ENCODE measurements around the gene POR. TPM values are rescaled to one million over a fixed set of nuclear protein-coding genes. Genes with fewer than 3 reads are reported as not detected.

The POR gene
- polyA plus RNA-seq, 1 donor from 2014 or later, result 61.2 TPM

DNA sequence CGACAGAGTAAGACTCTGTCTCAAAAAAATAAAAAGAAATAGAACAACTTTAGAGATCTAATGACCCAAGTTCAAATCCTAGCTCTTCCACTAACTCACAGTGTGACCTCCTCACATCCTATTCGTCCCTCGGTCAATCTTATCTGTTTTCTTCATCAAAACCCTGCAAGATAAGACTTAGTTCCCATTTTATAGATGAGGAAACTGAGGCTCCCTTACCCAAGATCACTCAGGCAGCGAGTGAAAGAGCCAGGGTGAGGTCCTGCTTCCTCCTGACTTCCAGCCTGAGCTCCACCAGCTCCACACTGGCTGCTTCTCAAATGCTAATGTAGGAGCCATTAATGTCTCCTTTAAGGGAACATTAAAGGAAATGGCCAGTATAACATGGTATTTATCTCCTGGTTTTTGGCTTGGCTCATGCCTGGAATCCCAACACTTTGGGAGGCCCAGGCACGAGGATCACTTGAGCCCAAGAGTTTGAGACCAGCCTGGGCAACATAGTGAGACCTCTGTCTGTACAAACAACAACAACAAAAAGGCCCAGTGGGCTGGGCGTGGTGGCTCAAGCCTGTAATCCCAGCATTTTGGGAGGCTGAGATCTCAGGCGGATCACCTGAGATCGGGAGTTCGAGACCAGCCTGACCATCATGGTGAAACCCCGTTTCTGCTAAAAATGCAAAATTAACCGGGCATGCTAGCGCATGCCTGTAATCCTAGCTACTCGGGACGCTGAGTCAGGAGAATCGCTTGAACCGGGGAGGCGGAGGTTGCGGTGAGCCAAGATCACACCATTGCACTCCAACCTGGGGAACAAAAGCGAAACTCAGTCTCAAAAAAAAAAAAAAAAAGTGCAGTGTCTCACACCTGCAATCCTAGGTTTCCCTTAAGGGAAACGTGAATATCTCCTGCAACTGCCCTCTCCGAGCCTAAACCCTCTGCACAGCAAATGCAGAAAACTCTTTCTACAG is 39.6 kb upstream of the POR start:
- Histone ChIP-seq H3K36me3 (ENCODE audit: insufficient read depth, low read length) (no peaks in the 10 kb centered on the region), H3K27me3 (ENCODE audit: insufficient read depth, low read depth, low read length) (no peaks in the 10 kb centered on the region), H2AFZ (ENCODE audit: low read depth, low read length) (no peak overlapping the region)

DNA sequence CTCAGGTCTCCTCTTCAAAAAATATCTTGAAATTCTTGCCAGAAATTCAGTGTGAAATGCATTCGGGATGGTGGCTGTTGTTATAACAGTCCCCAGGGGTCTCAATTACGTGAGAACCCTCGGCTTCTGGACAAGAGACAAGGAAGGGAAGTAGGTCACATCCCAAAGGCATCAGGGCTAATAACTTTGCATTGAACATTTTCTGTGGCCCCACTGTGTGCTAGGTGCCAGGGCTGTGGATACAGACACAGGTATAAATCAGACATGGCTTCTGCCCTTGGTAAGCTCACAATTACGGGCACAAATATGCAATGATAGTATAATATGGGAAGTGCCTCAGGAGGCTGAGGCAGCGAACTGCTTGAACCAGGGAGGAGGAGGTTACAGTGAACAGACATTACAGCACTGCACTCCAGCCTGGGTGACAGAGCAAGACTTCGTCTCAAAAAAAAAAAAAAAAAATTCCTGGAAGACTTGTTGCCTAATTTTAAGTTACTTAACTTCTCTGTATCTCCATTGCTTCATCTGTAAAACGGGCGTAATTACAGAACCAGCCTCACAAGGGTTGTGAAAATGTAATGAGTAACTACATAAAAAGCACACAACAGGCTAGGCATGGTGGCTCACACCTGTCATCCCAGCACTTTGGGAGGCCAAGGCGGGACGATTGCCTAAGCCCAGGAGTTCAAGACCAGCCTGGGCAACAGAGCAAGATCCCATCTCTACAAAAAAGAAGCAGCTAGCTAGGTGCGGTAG is 38.7 kb upstream of the POR start:
- H3K27ac ChIP-seq (ENCODE audit: low read length), result no peak overlapping the region
- no peak overlapping the region for H2AFZ ChIP-seq (ENCODE audit: low read depth, low read length)
- no peaks in the 10 kb centered on the region for H3K27me3 ChIP-seq (ENCODE audit: insufficient read depth, low read depth, low read length)
- no peaks in the 10 kb centered on the region for H3K9me2 ChIP-seq (ENCODE audit: insufficient read depth, low read length)
- no peaks in the 10 kb centered on the region for H3K36me3 ChIP-seq (ENCODE audit: insufficient read depth, low read length)
- H4K20me1 ChIP-seq (ENCODE audit: insufficient read depth), result no peaks in the 10 kb centered on the region
- H3K4me2 ChIP-seq (ENCODE audit: low read length), result no peak overlapping the region
- H3K4me3 ChIP-seq (ENCODE audit: low read length), result no peak overlapping the region
- H3K79me2 ChIP-seq (replicated peaks; ENCODE audit: insufficient read depth, low read length), result peaks cover 22% of the 10 kb centered on the region
- H3F3A ChIP-seq (ENCODE audit: insufficient read depth, low read length, poor library complexity, severe bottlenecking), result no peaks in the 10 kb centered on the region
- no peaks in the 10 kb centered on the region for H3K9me3 ChIP-seq (ENCODE audit: low read length)
- no peak overlapping the region for H3K9ac ChIP-seq (ENCODE audit: low read length)
- TF ChIP-seq RAD21 (conservative IDR thresholded peaks at IDR 0.05), result no peak
- no peak for TF ChIP-seq TAF1 (IDR thresholded peaks at IDR 0.05; ENCODE audit: low read depth)
- TF ChIP-seq, protein P1, sequence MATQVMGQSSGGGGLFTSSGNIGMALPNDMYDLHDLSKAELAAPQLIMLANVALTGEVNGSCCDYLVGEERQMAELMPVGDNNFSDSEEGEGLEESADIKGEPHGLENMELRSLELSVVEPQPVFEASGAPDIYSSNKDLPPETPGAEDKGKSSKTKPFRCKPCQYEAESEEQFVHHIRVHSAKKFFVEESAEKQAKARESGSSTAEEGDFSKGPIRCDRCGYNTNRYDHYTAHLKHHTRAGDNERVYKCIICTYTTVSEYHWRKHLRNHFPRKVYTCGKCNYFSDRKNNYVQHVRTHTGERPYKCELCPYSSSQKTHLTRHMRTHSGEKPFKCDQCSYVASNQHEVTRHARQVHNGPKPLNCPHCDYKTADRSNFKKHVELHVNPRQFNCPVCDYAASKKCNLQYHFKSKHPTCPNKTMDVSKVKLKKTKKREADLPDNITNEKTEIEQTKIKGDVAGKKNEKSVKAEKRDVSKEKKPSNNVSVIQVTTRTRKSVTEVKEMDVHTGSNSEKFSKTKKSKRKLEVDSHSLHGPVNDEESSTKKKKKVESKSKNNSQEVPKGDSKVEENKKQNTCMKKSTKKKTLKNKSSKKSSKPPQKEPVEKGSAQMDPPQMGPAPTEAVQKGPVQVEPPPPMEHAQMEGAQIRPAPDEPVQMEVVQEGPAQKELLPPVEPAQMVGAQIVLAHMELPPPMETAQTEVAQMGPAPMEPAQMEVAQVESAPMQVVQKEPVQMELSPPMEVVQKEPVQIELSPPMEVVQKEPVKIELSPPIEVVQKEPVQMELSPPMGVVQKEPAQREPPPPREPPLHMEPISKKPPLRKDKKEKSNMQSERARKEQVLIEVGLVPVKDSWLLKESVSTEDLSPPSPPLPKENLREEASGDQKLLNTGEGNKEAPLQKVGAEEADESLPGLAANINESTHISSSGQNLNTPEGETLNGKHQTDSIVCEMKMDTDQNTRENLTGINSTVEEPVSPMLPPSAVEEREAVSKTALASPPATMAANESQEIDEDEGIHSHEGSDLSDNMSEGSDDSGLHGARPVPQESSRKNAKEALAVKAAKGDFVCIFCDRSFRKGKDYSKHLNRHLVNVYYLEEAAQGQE (IDR thresholded peaks at IDR 0.05; ENCODE audit: borderline replicate concordance), result no peak
- TF ChIP-seq, protein P2, sequence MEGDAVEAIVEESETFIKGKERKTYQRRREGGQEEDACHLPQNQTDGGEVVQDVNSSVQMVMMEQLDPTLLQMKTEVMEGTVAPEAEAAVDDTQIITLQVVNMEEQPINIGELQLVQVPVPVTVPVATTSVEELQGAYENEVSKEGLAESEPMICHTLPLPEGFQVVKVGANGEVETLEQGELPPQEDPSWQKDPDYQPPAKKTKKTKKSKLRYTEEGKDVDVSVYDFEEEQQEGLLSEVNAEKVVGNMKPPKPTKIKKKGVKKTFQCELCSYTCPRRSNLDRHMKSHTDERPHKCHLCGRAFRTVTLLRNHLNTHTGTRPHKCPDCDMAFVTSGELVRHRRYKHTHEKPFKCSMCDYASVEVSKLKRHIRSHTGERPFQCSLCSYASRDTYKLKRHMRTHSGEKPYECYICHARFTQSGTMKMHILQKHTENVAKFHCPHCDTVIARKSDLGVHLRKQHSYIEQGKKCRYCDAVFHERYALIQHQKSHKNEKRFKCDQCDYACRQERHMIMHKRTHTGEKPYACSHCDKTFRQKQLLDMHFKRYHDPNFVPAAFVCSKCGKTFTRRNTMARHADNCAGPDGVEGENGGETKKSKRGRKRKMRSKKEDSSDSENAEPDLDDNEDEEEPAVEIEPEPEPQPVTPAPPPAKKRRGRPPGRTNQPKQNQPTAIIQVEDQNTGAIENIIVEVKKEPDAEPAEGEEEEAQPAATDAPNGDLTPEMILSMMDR (IDR thresholded peaks at IDR 0.05; ENCODE audit: poor library complexity, severe bottlenecking), result no peak
- TF ChIP-seq SMC3 (conservative IDR thresholded peaks at IDR 0.05; ENCODE audit: poor library complexity), result no peak
- TF ChIP-seq MXI1 (conservative IDR thresholded peaks at IDR 0.05; ENCODE audit: poor library complexity, severe bottlenecking), result no peak
- no peak for TF ChIP-seq POLR2AphosphoS5 (IDR thresholded peaks at IDR 0.05)

More for the DNA sequence above, 39.6 kb upstream of the POR start:
- H3F3A ChIP-seq (ENCODE audit: insufficient read depth, low read length, poor library complexity, severe bottlenecking), result no peaks in the 10 kb centered on the region
- no peak overlapping the region for H3K27ac ChIP-seq (ENCODE audit: low read length)
- H3K9me2 ChIP-seq (ENCODE audit: insufficient read depth, low read length), result no peaks in the 10 kb centered on the region
- H3K9me3 ChIP-seq (ENCODE audit: low read length), result no peaks in the 10 kb centered on the region
- TF ChIP-seq POLR2AphosphoS5 (IDR thresholded peaks at IDR 0.05), result no peak
- TF ChIP-seq MXI1 (conservative IDR thresholded peaks at IDR 0.05; ENCODE audit: poor library complexity, severe bottlenecking), result no peak
- TF ChIP-seq TAF1 (IDR thresholded peaks at IDR 0.05; ENCODE audit: low read depth), result no peak
- TF ChIP-seq, protein P2 (IDR thresholded peaks at IDR 0.05; ENCODE audit: poor library complexity, severe bottlenecking), result no peak
- no peak for TF ChIP-seq EP300 (conservative IDR thresholded peaks at IDR 0.05; ENCODE audit: poor library complexity, severe bottlenecking)
- TF ChIP-seq, protein P1 (IDR thresholded peaks at IDR 0.05; ENCODE audit: borderline replicate concordance), result no peak
- no peak for TF ChIP-seq EZH2 (IDR thresholded peaks at IDR 0.05; ENCODE audit: borderline replicate concordance, insufficient read depth, low read length, poor library complexity, severe bottlenecking)
- TF ChIP-seq SMC3 (conservative IDR thresholded peaks at IDR 0.05; ENCODE audit: poor library complexity), result no peak
- TF ChIP-seq RAD21 (conservative IDR thresholded peaks at IDR 0.05), result no peak
- H3K4me2 ChIP-seq (ENCODE audit: low read length), result no peak overlapping the region
- no peaks in the 10 kb centered on the region for H4K20me1 ChIP-seq (ENCODE audit: insufficient read depth)
- H3K4me3 ChIP-seq (ENCODE audit: low read length), result no peak overlapping the region
- H3K79me2 ChIP-seq (replicated peaks; ENCODE audit: insufficient read depth, low read length), result peaks cover 13% of the 10 kb centered on the region
- no peak overlapping the region for H3K9ac ChIP-seq (ENCODE audit: low read length)

Data from neural cell (in vitro differentiated cells).